ENCODE data around the gene TNIP1. TPM values are rescaled to one million over a fixed set of nuclear protein-coding genes. Genes with fewer than 3 reads are reported as not detected.

Gene TNIP1
- total RNA-seq, 2 donors from 2014 or later: 51.3 to 52.2 TPM

- H3K9me3 ChIP-seq (ENCODE audit: control insufficient read depth, low read length): no peaks in the 10 kb centered on the region
- no peak overlapping the region for H3K9ac ChIP-seq (ENCODE audit: extremely low read depth, low read length, poor library complexity, severe bottlenecking)
- H3K4me3 ChIP-seq (ENCODE audit: low read length): no peak overlapping the region
- Mint-ChIP-seq H3K4me3 (no peak overlapping the region), H3K27ac (no peak overlapping the region), H3K36me3 (ENCODE audit: low read depth) (peaks cover 56% of the 10 kb centered on the region), H3K27me3 (ENCODE audit: insufficient read depth) (no peaks in the 10 kb centered on the region), H3K9me3 (no peaks in the 10 kb centered on the region), H3K4me1 (no peaks in the 10 kb centered on the region)
- WGBS, 2 experiments (ENCODE audit: insufficient coverage in 1 of 2, insufficient read length in 1 of 2): 58 to 64% methylated on average over 3 of the region's 3 CpGs
- DNase-seq: no peak
- H3K27me3 ChIP-seq (ENCODE audit: control insufficient read depth, insufficient read depth, low read length, poor library complexity, severe bottlenecking): no peaks in the 10 kb centered on the region
- no peak for TF ChIP-seq CTCF (conservative IDR thresholded peaks at IDR 0.05)
- no peak overlapping the region for H3K27ac ChIP-seq (ENCODE audit: low read depth, low read length)
- H3K36me3 ChIP-seq (ENCODE audit: control insufficient read depth, insufficient read depth, low read length): peaks cover 90% of the 10 kb centered on the region
- H3K4me1 ChIP-seq (ENCODE audit: control insufficient read depth, insufficient read depth, low read length): no peaks in the 10 kb centered on the region
Measured at GRCh38 chr5:151113651-151114050, 32.8 kb upstream of the TNIP1 start.

- 98 to 100% methylated on average over 2 to 3 of the region's 3 CpGs for WGBS, 2 experiments (ENCODE audit: insufficient coverage in 1 of 2, insufficient read length in 1 of 2)
- no peaks in the 10 kb centered on the region for H3K9me3 Mint-ChIP-seq
- H3K27ac ChIP-seq (ENCODE audit: low read depth, low read length): no peak overlapping the region
- no peak for TF ChIP-seq CTCF (conservative IDR thresholded peaks at IDR 0.05)
- H3K36me3 ChIP-seq (ENCODE audit: control insufficient read depth, insufficient read depth, low read length): peaks cover 92% of the 10 kb centered on the region
- H3K9ac ChIP-seq (ENCODE audit: extremely low read depth, low read length, poor library complexity, severe bottlenecking): no peak overlapping the region
- no peak overlapping the region for H3K4me3 ChIP-seq (ENCODE audit: low read length)
- no peak for DNase-seq
- no peak overlapping the region for H3K27ac Mint-ChIP-seq
- no peak overlapping the region for H3K4me3 Mint-ChIP-seq
- no peaks in the 10 kb centered on the region for H3K27me3 ChIP-seq (ENCODE audit: control insufficient read depth, insufficient read depth, low read length, poor library complexity, severe bottlenecking)
- peaks cover 61% of the 10 kb centered on the region for H3K36me3 Mint-ChIP-seq (ENCODE audit: low read depth)
- no peaks in the 10 kb centered on the region for H3K27me3 Mint-ChIP-seq (ENCODE audit: insufficient read depth)
- no peaks in the 10 kb centered on the region for H3K4me1 ChIP-seq (ENCODE audit: control insufficient read depth, insufficient read depth, low read length)
- H3K9me3 ChIP-seq (ENCODE audit: control insufficient read depth, low read length): no peaks in the 10 kb centered on the region
- H3K4me1 Mint-ChIP-seq: peaks cover 8% of the 10 kb centered on the region
Measured at GRCh38 chr5:151110992-151111391, 30.2 kb upstream of the TNIP1 start.

- no peak for DNase-seq
- TF ChIP-seq CTCF (conservative IDR thresholded peaks at IDR 0.05): no peak
- H3K27me3 ChIP-seq (ENCODE audit: control insufficient read depth, insufficient read depth, low read length, poor library complexity, severe bottlenecking): no peaks in the 10 kb centered on the region
- H3K4me1 Mint-ChIP-seq: peaks cover 8% of the 10 kb centered on the region
- H3K27ac ChIP-seq (ENCODE audit: low read depth, low read length): no peak overlapping the region
- H3K4me3 ChIP-seq (ENCODE audit: low read length): no peak overlapping the region
- no peaks in the 10 kb centered on the region for H3K9me3 Mint-ChIP-seq
- H3K9ac ChIP-seq (ENCODE audit: extremely low read depth, low read length, poor library complexity, severe bottlenecking): no peak overlapping the region
- no peaks in the 10 kb centered on the region for H3K4me1 ChIP-seq (ENCODE audit: control insufficient read depth, insufficient read depth, low read length)
- WGBS, 2 experiments (ENCODE audit: insufficient coverage in 1 of 2, insufficient read length in 1 of 2): 95 to 98% methylated on average over 7 to 11 of the region's 11 CpGs
- H3K27ac Mint-ChIP-seq: no peak overlapping the region
- H3K4me3 Mint-ChIP-seq: no peak overlapping the region
- peaks cover 64% of the 10 kb centered on the region for H3K36me3 Mint-ChIP-seq (ENCODE audit: low read depth)
- no peaks in the 10 kb centered on the region for H3K27me3 Mint-ChIP-seq (ENCODE audit: insufficient read depth)
- peaks cover 93% of the 10 kb centered on the region for H3K36me3 ChIP-seq (ENCODE audit: control insufficient read depth, insufficient read depth, low read length)
- no peaks in the 10 kb centered on the region for H3K9me3 ChIP-seq (ENCODE audit: control insufficient read depth, low read length)
Measured at GRCh38 chr5:151110122-151110681, 29.4 kb upstream of the TNIP1 start.

All from endodermal cell (in vitro differentiated cells).